Aorta (tissue), 5 donors: ENCODE data around the gene MINDY3. TPM values are rescaled to one million over a fixed set of nuclear protein-coding genes. Genes with fewer than 3 reads are reported as not detected.

Experiments
- ATAC-seq: fragments of 200-7000 bp; cut with Tn5 transposase; one replicate; pipeline ENCODE4 v1.9.1; 2022; ENCODE audit warnings: moderate library complexity; ENCODE audit not compliant: low FRiP score
- DNase-seq, 2 donors: peaks; one replicate each; pipeline ENCODE4 v3.0.0-alpha.2; 2020
- H3K27ac ChIP-seq, 2 donors: one replicate each; pipeline ENCODE4 v1.5.1; 2013; ENCODE audit warnings: low read length in 2 of 2, mild to moderate bottlenecking in 2 of 2, moderate library complexity in 2 of 2, control low read depth in 1 of 2, inconsistent platforms in 1 of 2, low read depth in 1 of 2
- H3K27me3 ChIP-seq, 2 donors: one replicate each; pipeline ENCODE4 v1.6.1; 2013; ENCODE audit warnings: control low read depth in 1 of 2, low read length in 1 of 2, mild to moderate bottlenecking in 1 of 2, moderate library complexity in 1 of 2; ENCODE audit not compliant: insufficient read depth in 2 of 2, control insufficient read depth in 1 of 2
- H3K36me3 ChIP-seq, 2 donors: one replicate each; pipeline ENCODE4 v1.6.1; 2013; ENCODE audit warnings: control low read depth in 1 of 2, low read length in 1 of 2, mild to moderate bottlenecking in 1 of 2; ENCODE audit not compliant: insufficient read depth in 2 of 2, control insufficient read depth in 1 of 2
- H3K4me1 ChIP-seq, 2 donors: one replicate each; pipeline ENCODE4 v1.6.1; 2013; ENCODE audit warnings: low read length in 2 of 2, control low read depth in 1 of 2, mild to moderate bottlenecking in 1 of 2, moderate library complexity in 1 of 2; ENCODE audit not compliant: insufficient read depth in 2 of 2, control insufficient read depth in 1 of 2
- H3K4me3 ChIP-seq, 2 donors: one replicate each; pipeline ENCODE4 v1.5.1; 2013; ENCODE audit warnings: low read length in 2 of 2, control low read depth in 1 of 2, mild to moderate bottlenecking in 1 of 2
- H3K9me3 ChIP-seq: one replicate; pipeline ENCODE4 v1.6.1; 2013; ENCODE audit warnings: mild to moderate bottlenecking, low read length; ENCODE audit not compliant: control insufficient read depth
- WGBS, 2 donors: extraction: QIAGEN DNeasy Blood & Tissue Kit; methylation state at CpG; one replicate each; pipeline ENCODE4 v1.1.7; 2013; 5-methylcytosine and 5-hydroxymethylcytosine counted together
- intact Hi-C, 2 donors: fragments of 100-400 bp; cut with DNase I; formaldehyde crosslinking; loops; one replicate each; pipeline versions ENCODE4 v1.14.2 to v1.15.0; 2022
- long read RNA-seq, 2 donors: library from polyadenylated mRNA; unstranded; transcript quantifications; one replicate each; pipeline ENCODE4 v2.0.0, GENCODE V29; 2020 to 2021
- polyA plus RNA-seq, 2 donors: library from polyadenylated mRNA; stranded (reverse); fragments of 200-250 nt; gene quantifications; one replicate each; pipeline ENCODE4 v1.2.3, GENCODE V29; 2013
- total RNA-seq, 2 donors: library from RNA; stranded (reverse); fragmentation: NEBNext Ultra II Directional; extraction: Animal tissue kit (Norgen Biotek cat#: 25700); gene quantifications; one replicate each; pipeline ENCODE4 v1.2.1, GENCODE V29; 2021
- donor health status: healthy with polysubstance abuse.
- donor health status: Bipolar disorder and iron deficiency.
- donor health status: DM: no; HTN: no; CAD: no.
- donor health status: DM: no; HTN: no; CAD: no.
- donor health status: DM: yes; HTN: yes; CAD: no.

MINDY3 gene
- total RNA-seq (10 to 100 TPM; 37.7 to 81.1 TPM), polyA plus RNA-seq (10 to 100 TPM; 24.9 to 35.8 TPM)
- long read RNA-seq, donor 1, transcript MINDY3-206 (14 exons, 2,307 nt), result minor isoform, 6 of 174 reads
- long read RNA-seq, donor 1, transcript MINDY3-201 (15 exons, 2,381 nt), result major isoform, 30 of 174 reads
- long read RNA-seq, donor 1, partial matches to known transcripts, result 6 of 174 reads
- long read RNA-seq, donor 1, other reads (novel, unspliced or antisense), result 131 of 174 reads
- long read RNA-seq, donor 2, partial matches to known transcripts, result 3 of 16 reads
- long read RNA-seq, donor 2, other reads (novel, unspliced or antisense), result 7 of 16 reads

- intact Hi-C loops, result no loop called here
- no peaks in the 10 kb centered on the region for H3K36me3 ChIP-seq
- DNase-seq, result peak; percentile 86 to 89
Measured at GRCh38 chr10:15859906-15860691, at the start of gene MINDY3. MINDY3 (minus strand) TSS chr10:15860507; CDS start chr10:15860299, 208 bp downstream.

GRCh38 chr10:15901889-15902288 lies 41.6 kb upstream of the MINDY3 start:
- no peaks in the 10 kb centered on the region for H3K36me3 ChIP-seq
- intact Hi-C loops, result loop anchor here (5.0 to 10.0 kb wide), 3 partner anchors 643 to 875 kb away; no protein-coding TSS in a partner anchor

More at GRCh38 chr10:15859906-15860691, at the start of gene MINDY3:
- WGBS, 2 donors, result 0 to 1% methylated on average over 45 to 47 of the region's 47 CpGs
- peak; percentile 95 for ATAC-seq
- no peaks in the 10 kb centered on the region for H3K27me3 ChIP-seq
- peak within 1 kb of the TSS in 1 of 2 donors; percentile 49 for H3K27ac ChIP-seq
- peaks cover 0 to 9% of the 10 kb centered on the region in 2 donors for H3K4me1 ChIP-seq
- H3K4me3 ChIP-seq, result peak within 1 kb of the TSS; percentile 73 to 88
- no peaks in the 10 kb centered on the region for H3K9me3 ChIP-seq

GRCh38 chr10:15898046-15898445 lies 37.7 kb upstream of the MINDY3 start:
- WGBS, 2 donors, result 48 to 59% methylated on average over 4 of the region's 4 CpGs
- intact Hi-C loops, result no loop called here
- H3K9me3 ChIP-seq, result no peaks in the 10 kb centered on the region

More at GRCh38 chr10:15901889-15902288, 41.6 kb upstream of the MINDY3 start:
- H3K27ac ChIP-seq, result no peak overlapping the region
- ATAC-seq, result no peak
- no peaks in the 10 kb centered on the region for H3K9me3 ChIP-seq
- no peak overlapping the region for H3K4me3 ChIP-seq
- H3K4me1 ChIP-seq, result no peaks in the 10 kb centered on the region
- WGBS, 2 donors, result 57 to 76% methylated on average over 3 of the region's 3 CpGs
- no peaks in the 10 kb centered on the region for H3K27me3 ChIP-seq
- DNase-seq, result no peak

GRCh38 chr10:15897287-15897686 lies 37.0 kb upstream of the MINDY3 start:
- no peak overlapping the region for H3K27ac ChIP-seq
- H3K4me1 ChIP-seq, result no peaks in the 10 kb centered on the region
- intact Hi-C loops, result no loop called here
- no peaks in the 10 kb centered on the region for H3K36me3 ChIP-seq
- ATAC-seq (no peak), DNase-seq (no peak)
- no peak overlapping the region for H3K4me3 ChIP-seq
- no peaks in the 10 kb centered on the region for H3K27me3 ChIP-seq
- 17 to 18% methylated on average over 3 of the region's 3 CpGs for WGBS, 2 donors
- no peaks in the 10 kb centered on the region for H3K9me3 ChIP-seq

More at GRCh38 chr10:15898046-15898445, 37.7 kb upstream of the MINDY3 start:
- no peak for ATAC-seq
- DNase-seq, result no peak
- Histone ChIP-seq H3K4me3 (no peak overlapping the region), H3K4me1 (no peaks in the 10 kb centered on the region), H3K27me3 (no peaks in the 10 kb centered on the region), H3K36me3 (no peaks in the 10 kb centered on the region), H3K27ac (no peak overlapping the region)

- intact Hi-C loops, result no loop called here
Measured at GRCh38 chr10:15896654-15897053, 36.3 kb upstream of the MINDY3 start.

GRCh38 chr10:15884447-15884846 lies 24.1 kb upstream of the MINDY3 start:
- no peak overlapping the region for H3K27ac ChIP-seq
- no peaks in the 10 kb centered on the region for H3K4me1 ChIP-seq
- intact Hi-C loops, result no loop called here
- WGBS, 2 donors, result 89% methylated on average over 3 of the region's 3 CpGs
- no peak overlapping the region for H3K4me3 ChIP-seq
- H3K36me3 ChIP-seq, result no peaks in the 10 kb centered on the region
- peaks cover 0 to 1% of the 10 kb centered on the region in 2 donors for H3K27me3 ChIP-seq
- ATAC-seq (no peak), DNase-seq (no peak)
- no peaks in the 10 kb centered on the region for H3K9me3 ChIP-seq

More at GRCh38 chr10:15896654-15897053, 36.3 kb upstream of the MINDY3 start:
- H3K4me3 ChIP-seq, result no peak overlapping the region
- no peak overlapping the region for H3K27ac ChIP-seq
- 88 to 94% methylated on average over 4 of the region's 4 CpGs for WGBS, 2 donors
- H3K36me3 ChIP-seq, result no peaks in the 10 kb centered on the region
- no peaks in the 10 kb centered on the region for H3K4me1 ChIP-seq
- no peaks in the 10 kb centered on the region for H3K27me3 ChIP-seq
- H3K9me3 ChIP-seq, result no peaks in the 10 kb centered on the region
- ATAC-seq (no peak), DNase-seq (no peak)

- DNase-seq (no peak), ATAC-seq (no peak)
- intact Hi-C loops, result no loop called here
- WGBS, 2 donors, result 75 to 83% methylated on average over 1 of the region's 1 CpG
- Histone ChIP-seq H3K4me1 (no peaks in the 10 kb centered on the region), H3K9me3 (no peaks in the 10 kb centered on the region), H3K4me3 (no peak overlapping the region), H3K27me3 (peaks cover 0 to 1% of the 10 kb centered on the region in 2 donors), H3K27ac (no peak overlapping the region), H3K36me3 (no peaks in the 10 kb centered on the region)
Measured at GRCh38 chr10:15881542-15881941, 21.2 kb upstream of the MINDY3 start.

- no peaks in the 10 kb centered on the region for H3K36me3 ChIP-seq
- WGBS, 2 donors, result 9 to 11% methylated on average over 1 of the region's 1 CpG
- no peak for ATAC-seq
- no peaks in the 10 kb centered on the region for H3K4me1 ChIP-seq
- H3K27me3 ChIP-seq, result peaks cover 0 to 1% of the 10 kb centered on the region in 2 donors
- intact Hi-C loops, result no loop called here
- H3K4me3 ChIP-seq, result no peak overlapping the region
- no peak for DNase-seq
- no peaks in the 10 kb centered on the region for H3K9me3 ChIP-seq
- H3K27ac ChIP-seq, result no peak overlapping the region
Measured at GRCh38 chr10:15879663-15880062, 19.4 kb upstream of the MINDY3 start.
